NCI-H460 (cell line): ENCODE results near the gene DNAH2. TPM values are rescaled to one million over a fixed set of nuclear protein-coding genes. Genes with fewer than 3 reads are reported as not detected.

ENCODE experiments used
- DNase-seq: peaks from one replicate; pipeline ENCODE4 v3.0.0-alpha.2; 2016; ENCODE audit warnings: low read depth; ENCODE audit errors: extremely low read depth
- total RNA-seq: library from RNA; depleted of rRNA; stranded (reverse); fragments of >200 nt; shearing (Covaris generic); gene quantifications from 2 replicates; pipeline ENCODE4 v1.2.3, GENCODE V29; 2014

Gene DNAH2
- total RNA-seq, 1 experiment from 2014 or later = not detected

DNA sequence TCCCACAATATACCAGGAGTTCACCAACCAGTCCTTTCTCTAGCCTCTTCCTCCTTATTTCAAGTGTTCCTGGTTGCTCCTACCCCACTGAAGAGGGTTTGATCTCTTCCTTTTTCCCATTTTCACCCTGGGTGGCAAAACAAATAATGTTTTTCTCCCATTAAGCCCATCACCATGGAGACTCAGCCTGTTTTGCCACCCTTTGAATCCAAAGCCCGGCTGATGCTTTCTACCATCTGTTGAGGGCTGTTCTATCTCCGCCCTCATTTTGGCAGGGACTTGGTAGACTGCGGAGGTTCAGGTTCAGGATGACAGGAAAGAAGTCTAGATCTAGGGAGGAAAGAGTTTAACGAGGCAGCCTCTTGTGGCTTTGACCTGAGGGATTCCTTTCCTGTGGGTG is 2.6 kb downstream of the DNAH2 start:
- no peak for DNase-seq

GRCh38 chr17:7721612-7722011 is 4.1 kb downstream of the DNAH2 start:
- DNase-seq = no peak

- no peak for DNase-seq
Observed at GRCh38 chr17:7727886-7728285, 10.3 kb downstream of the DNAH2 start.

DNA sequence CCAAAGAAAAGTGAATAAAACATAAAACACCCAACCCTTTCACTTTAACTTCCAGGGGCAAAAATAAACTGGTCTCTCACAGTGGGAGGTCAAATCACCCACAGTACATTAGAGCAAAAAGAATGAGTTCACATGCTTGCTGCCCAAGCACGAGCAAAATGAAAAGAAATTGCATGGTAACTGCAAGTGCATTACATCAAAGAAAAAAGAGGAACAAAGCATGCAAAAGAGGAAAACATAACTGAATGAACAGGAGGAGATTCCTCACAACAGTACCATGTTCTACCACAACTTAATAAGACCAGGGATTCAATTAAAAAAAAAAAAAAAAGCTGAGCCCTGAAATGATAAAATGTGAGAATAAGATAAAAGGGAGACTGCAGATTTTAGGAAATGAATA is 12.3 kb downstream of the DNAH2 start:
- DNase-seq = no peak

DNA sequence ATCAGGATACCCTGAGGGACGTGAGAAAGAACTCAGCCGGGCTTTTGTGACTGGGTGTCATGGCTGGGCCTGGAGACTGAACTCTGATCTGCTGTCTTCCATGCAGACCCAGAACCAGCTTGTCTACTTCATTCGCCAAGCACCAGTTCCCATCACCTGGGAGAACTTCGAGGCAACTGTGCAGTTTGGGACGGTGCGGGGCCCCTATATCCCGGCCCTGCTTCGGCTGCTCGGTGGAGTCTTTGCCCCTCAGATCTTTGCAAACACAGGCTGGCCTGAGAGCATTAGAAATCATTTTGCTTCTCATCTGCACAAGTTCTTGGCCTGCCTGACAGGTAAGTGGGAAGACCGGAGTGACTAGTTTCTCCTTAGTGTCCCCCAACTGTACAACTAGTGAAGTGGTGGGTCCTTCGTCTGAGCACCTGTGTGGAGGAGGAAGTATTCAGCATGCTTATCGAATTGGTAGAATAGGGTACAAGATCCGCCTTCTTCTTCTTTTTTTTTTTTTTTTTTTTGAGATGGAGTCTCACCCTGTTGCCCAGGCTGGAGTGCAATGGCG is 15.5 kb downstream of the DNAH2 start:
- DNase-seq = no peak

DNA sequence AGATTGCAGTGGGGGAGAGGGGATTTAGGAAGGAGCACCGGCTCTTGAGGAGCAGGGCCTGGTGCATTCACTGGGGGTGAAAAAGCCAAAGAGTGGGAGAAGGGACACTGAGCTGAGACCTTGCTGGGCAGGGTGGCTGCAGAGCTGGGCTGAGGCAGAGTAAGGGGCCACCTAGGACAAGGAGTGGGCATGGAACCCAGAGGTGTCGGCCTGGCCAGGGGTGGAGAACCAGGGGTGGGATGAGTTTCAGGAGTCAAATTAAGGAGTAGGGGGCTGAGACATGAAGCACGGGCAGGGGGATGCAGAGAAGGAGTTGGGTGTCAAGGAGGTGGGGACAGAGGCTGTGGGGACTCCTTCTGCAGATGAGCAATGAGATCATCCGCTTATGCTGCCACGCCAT is 20.1 kb downstream of the DNAH2 start:
- no peak for DNase-seq

GRCh38 chr17:7739746-7740145 is 22.2 kb downstream of the DNAH2 start:
- no peak for DNase-seq

DNA sequence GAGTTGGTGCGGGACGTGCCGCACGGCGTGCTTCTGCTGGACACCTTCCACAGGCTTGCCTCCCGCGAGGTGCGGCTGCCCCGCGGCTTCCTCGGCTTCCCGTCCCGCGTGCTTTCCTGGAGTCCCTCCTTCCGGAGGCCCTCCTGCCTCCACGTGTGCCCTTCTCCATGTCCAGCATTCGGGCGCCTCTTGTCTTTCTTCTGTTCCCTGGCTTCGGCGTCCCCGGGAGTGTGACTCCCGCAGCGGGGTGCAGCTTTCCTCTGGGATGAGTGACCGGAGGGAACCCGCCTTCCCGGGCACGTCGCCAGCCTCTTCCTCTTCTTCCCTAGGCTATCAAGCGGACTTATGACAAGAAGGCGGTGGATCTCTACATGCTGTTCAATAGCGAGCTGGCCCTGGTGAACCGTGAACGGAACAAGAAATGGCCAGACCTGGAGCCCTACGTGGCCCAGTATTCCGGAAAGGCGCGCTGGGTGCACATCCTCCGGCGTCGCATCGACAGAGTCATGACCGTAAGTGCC is 23.0 kb downstream of the DNAH2 start:
- no peak for DNase-seq

DNA sequence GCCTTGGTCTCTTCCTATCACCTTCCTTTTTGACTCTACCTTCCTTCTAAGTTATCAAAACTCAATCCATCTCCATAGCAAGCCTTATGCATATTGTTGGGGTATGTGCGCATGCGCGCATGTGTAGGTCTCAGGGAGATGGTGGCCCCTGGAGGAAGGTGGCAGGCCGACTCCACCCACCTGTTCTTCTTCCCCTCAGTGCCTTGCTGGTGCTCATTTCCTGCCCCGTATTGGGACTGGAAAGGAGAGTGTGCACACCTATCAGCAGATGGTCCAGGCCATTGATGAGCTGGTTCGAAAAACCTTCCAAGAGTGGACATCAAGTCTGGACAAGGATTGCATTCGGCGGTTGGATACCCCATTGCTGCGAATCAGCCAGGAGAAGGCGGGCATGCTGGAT is 25.2 kb downstream of the DNAH2 start:
- no peak for DNase-seq

- no peak for DNase-seq
Observed at GRCh38 chr17:7744416-7744815, 26.9 kb downstream of the DNAH2 start.

GRCh38 chr17:7745748-7746470 is 28.4 kb downstream of the DNAH2 start:
- DNase-seq = peak; percentile 9

DNA sequence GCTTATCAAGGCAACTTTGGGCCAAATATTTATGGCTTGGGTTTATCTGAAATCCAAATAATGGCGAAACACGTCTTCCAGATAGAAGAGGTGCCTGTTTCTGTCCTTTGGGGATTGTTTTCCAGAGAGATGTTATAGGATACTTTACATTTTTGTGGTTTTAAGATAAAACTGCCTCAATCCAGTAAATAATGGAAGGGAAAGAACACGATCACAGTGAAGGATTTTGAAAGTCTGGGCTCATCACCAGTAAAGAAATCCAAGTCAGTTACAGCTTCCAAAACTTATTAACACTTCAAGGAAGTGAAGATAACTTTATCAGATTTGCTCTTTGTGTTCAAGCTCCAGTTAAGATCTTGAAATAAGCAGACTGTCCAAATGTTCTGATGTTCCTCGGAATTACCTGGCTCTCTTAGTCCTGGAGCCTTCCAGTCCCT is 30.1 kb downstream of the DNAH2 start:
- no peak for DNase-seq

DNA sequence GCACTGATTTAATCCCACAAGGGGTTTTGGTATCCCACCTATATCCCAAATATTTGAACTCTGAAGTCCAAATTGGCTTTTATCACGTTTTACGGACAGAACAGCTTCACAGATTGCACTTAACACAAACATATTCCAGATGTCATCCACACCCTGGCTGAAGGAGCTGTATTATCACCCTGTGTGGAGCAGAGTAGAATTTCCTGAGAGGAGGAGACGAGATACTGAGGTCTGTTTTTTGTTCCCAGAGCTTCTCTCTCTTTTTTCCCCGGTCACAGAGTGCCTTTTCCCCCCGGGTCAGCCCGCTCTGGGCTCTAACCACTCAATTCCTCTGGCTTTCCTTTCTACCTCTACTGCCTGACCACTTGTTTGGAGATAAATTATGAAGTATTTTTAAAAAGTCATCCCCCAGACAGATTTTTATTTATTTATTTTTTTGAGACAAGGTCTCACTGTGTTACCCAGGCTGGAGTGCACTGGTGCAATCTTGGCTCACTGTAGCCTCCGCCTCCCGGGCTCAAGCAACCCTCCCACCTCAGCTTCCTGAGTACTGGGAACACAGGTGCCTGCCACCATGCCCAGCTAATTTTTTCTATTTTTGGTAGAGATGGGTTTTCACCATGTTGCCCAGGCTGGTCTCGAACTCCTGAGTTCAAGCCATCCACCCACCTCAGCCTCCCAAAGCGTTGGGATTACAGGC is 30.7 kb downstream of the DNAH2 start:
- DNase-seq = no peak

DNA sequence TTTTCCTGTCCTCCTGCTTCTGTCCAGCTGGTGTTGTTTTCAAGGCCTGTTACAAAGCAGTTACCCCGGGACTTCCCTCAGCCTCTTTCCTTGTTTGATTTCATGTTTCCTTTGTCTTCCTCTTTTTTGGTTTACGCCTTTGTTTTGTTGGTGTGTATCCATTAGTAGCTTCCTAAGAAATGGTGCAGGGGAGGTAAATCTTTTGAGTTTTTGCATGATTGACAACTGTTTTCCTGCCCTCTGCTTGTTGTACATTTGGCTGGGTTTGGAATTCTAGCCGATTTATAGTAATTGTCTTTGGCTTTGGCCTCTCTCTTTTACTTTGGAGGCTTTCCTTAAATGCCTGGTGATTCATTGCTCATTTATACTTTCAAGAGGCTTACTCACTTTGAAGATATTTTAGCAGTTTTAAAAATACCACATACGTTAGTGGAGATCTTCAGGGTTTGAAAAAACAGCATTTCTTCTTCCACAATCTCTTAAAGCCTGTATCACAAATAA is 32.8 kb downstream of the DNAH2 start:
- no peak for DNase-seq

GRCh38 chr17:7754656-7755055 is 37.1 kb downstream of the DNAH2 start:
- DNase-seq = no peak

DNA sequence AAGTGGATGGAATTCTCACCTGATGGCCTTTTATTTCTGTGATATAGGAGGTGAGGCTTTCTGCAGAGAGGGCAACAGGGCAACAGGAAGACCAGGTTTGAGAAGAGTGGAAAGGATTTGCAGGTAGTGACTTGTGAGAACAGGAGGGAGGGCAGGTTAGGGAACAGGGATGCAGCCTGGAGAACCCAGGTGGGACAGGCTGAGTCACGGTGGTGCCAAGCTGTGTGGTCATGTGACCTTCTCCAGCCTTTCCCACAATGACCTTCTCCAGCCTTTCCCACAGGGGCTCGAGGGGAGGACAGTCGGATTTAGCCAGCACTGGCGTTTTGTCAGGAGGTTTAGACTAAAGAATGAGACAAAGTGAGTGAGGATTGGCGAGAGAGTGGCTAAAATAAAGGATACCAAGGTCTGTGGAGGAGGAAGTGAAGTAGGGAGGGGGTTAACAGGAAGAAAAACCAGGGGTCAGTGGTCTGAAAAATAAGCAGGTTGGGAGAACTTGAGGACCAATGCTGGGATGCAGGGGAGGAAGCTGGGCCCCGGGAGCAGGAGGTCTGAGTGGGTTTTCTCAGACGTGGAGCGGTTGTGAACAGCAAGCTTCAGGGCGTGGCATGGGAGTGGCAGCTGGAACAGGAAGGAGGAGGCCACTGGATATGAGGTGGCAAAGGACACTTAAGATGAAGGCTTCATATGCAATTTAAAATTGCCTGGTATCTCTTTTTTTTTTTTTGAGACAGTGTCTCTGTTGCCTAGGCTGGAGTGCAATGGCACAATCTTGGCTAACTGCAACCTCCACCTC is 37.7 kb downstream of the DNAH2 start:
- no peak for DNase-seq

GRCh38 chr17:7756968-7757367 is 39.4 kb downstream of the DNAH2 start:
- DNase-seq = no peak

GRCh38 chr17:7763919-7764318 is 46.4 kb downstream of the DNAH2 start:
- no peak for DNase-seq

DNA sequence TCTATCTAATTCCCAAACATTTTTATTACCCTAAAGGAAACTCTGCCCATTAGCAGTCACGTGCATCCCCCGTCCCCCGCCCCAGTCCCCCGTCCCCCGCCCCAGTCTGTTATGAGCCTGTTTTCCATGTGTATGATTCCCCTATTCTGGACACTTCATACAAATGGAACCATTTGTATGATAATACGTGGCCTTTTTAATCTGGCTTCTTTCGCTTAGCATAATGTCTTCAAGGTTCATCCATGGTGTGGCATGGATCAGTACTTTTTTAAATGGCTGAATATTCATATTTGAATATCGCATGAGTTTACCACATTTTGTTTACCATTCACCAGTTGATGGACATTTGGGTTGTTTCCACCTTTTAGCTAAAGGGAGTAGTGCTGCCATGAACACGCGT is 49.5 kb downstream of the DNAH2 start:
- DNase-seq = no peak

- DNase-seq = no peak
Observed at GRCh38 chr17:7767405-7768021, 50.0 kb downstream of the DNAH2 start.
